Kidney (tissue), 14 donors: Measurements from ENCODE around the gene SLC35D3. TPM values are rescaled to one million over a fixed set of nuclear protein-coding genes. Genes with fewer than 3 reads are reported as not detected.
A peak's percentile ranks its signal among the peaks of the same experiment; 100 is the strongest.

Experiments used
- DNase-seq, 5 donors: peaks; one replicate each; pipeline ENCODE4 v3.0.0-alpha.2; 2013 to 2020
- FAIRE-seq: peaks from 2 replicates; lab custom pipeline; 2012; peaks lifted over from hg19 to GRCh38; lab: Jason Lieb, UNC
- H3K27ac ChIP-seq, 2 donors: one replicate each; pipeline ENCODE4 v1.7.0; 2013; ENCODE audit warnings: low read depth in 2 of 2, low read length in 2 of 2, inconsistent platforms in 1 of 2
- H3K27me3 ChIP-seq: one replicate; pipeline ENCODE4 v1.7.1; 2013; ENCODE audit warnings: low read length, inconsistent platforms; ENCODE audit not compliant: control insufficient read depth, insufficient read depth
- H3K36me3 ChIP-seq, 3 donors: one replicate each; pipeline versions ENCODE4 v1.7.0 to v1.7.1; 2013; ENCODE audit warnings: low read length in 3 of 3, control low read depth in 1 of 3, inconsistent platforms in 1 of 3; ENCODE audit not compliant: insufficient read depth in 3 of 3, control insufficient read depth in 2 of 3
- H3K4me1 ChIP-seq, 3 donors: one replicate each; pipeline versions ENCODE4 v1.7.0 to v1.7.1; 2013; ENCODE audit warnings: low read length in 3 of 3, inconsistent platforms in 1 of 3, low read depth in 1 of 3; ENCODE audit not compliant: control insufficient read depth in 2 of 3, insufficient read depth in 2 of 3
- H3K4me3 ChIP-seq, 3 donors: one replicate each; pipeline versions ENCODE4 v1.7.0 to v1.8.1; 2013; ENCODE audit warnings: low read length in 3 of 3, control low read depth in 1 of 3, inconsistent platforms in 1 of 3
- H3K9ac ChIP-seq, 3 donors: one replicate each; pipeline versions ENCODE4 v1.7.0 to v1.7.1; 2013; ENCODE audit warnings: low read length in 3 of 3, control low read depth in 1 of 3, inconsistent platforms in 1 of 3
- H3K9me3 ChIP-seq, 3 donors: one replicate each; pipeline versions ENCODE4 v1.7.0 to v1.7.1; 2013; ENCODE audit warnings: low read length in 3 of 3, control low read depth in 1 of 3, inconsistent platforms in 1 of 3; ENCODE audit not compliant: control insufficient read depth in 2 of 3, insufficient read depth in 1 of 3
- CTCF ChIP-seq: IDR thresholded peaks from 3 replicates; pipeline ENCODE4 v1.5.1; 2012; ENCODE audit warnings: mild to moderate bottlenecking, moderate library complexity, borderline replicate concordance; ENCODE audit not compliant: insufficient read depth; ENCODE audit errors: extremely low read depth
- intact Hi-C: fragments of 100-400 bp; cut with DNase I; formaldehyde crosslinking; loops from one replicate; pipeline ENCODE4 v1.11.1; 2022
- polyA plus RNA-seq: library from polyadenylated mRNA; stranded (reverse); fragments of 350-450 nt; fragmentation: Illumina TruSeq; extraction: RNeasy Lipid Tissue Mini Kit (QIAGEN cat#74804); gene quantifications from one replicate; pipeline ENCODE4 v1.2.3, GENCODE V29; 2014; ENCODE audit warnings: low read depth, low replicate concordance; ENCODE audit not compliant: insufficient read depth
- total RNA-seq: library from RNA; stranded (reverse); fragmentation: NEBNext Ultra II Directional; extraction: Animal tissue kit (Norgen Biotek cat#: 25700); gene quantifications from one replicate; pipeline ENCODE4 v1.2.1, GENCODE V29; 2021
- donor health status: control.
- donor health status: control.
- donor health status: control.
- donor health status: control.
- donor health status: control.
- donor health status: DM: yes; HTN: yes; CAD: no.
- donor health status: Normal renal cell carcinoma (clear cell type).

The SLC35D3 gene
- total and polyA plus RNA-seq, 2 donors from 2014 or later, result not detected

GRCh38 chr6:136920671-136921380 lies 1.3 kb upstream of the SLC35D3 start:
- peaks cover 21% of the 10 kb centered on the region for H3K27me3 ChIP-seq

GRCh38 chr6:136921381-136921935 lies 643 bp upstream of the SLC35D3 start:
- Histone ChIP-seq H3K4me3 (peak overlapping the region in 2 of 3 donors; percentile 40 to 50), H3K27ac (no peak overlapping the region), H3K36me3 (no peaks in the 10 kb centered on the region), H3K4me1 (peaks cover 3 to 16% (median 10%) of the 10 kb centered on the region in 3 donors), H3K27me3 (peaks cover 21% of the 10 kb centered on the region), H3K9ac (no peak overlapping the region), H3K9me3 (no peaks in the 10 kb centered on the region)
- FAIRE-seq, result no peak
- TF ChIP-seq CTCF, result no peak
- DNase-seq, result peak in 3 of 5 donors; percentile 35 to 58 (median 51)
- intact Hi-C loops, result no loop called here

More at GRCh38 chr6:136920671-136921380, 1.3 kb upstream of the SLC35D3 start:
- no peaks in the 10 kb centered on the region for H3K36me3 ChIP-seq
- H3K4me1 ChIP-seq, result peaks cover 3 to 16% (median 10%) of the 10 kb centered on the region in 3 donors
- peak overlapping the region; percentile 18 to 50 (median 40) for H3K4me3 ChIP-seq
- no peaks in the 10 kb centered on the region for H3K9me3 ChIP-seq
- H3K27ac ChIP-seq, result no peak overlapping the region
- H3K9ac ChIP-seq, result no peak overlapping the region
- FAIRE-seq, result no peak
- DNase-seq, result peak in 4 of 5 donors; percentile 30 to 52 (median 46)
- TF ChIP-seq CTCF, result no peak
- intact Hi-C loops, result no loop called here

GRCh38 chr6:136922685-136923006 lies 545 bp downstream of the SLC35D3 start:
- peaks cover 21% of the 10 kb centered on the region for H3K27me3 ChIP-seq
- FAIRE-seq (no peak), DNase-seq (peak in 1 of 5 donors; percentile 65)

More at GRCh38 chr6:136922685-136923006, 545 bp downstream of the SLC35D3 start:
- TF ChIP-seq CTCF, result no peak
- H3K36me3 ChIP-seq, result no peaks in the 10 kb centered on the region
- H3K4me1 ChIP-seq, result peaks cover 3 to 16% (median 10%) of the 10 kb centered on the region in 3 donors
- H3K9ac ChIP-seq, result no peak overlapping the region
- intact Hi-C loops, result no loop called here
- H3K9me3 ChIP-seq, result no peaks in the 10 kb centered on the region
- H3K27ac ChIP-seq, result no peak overlapping the region
- H3K4me3 ChIP-seq, result no peak overlapping the region
